ENCODE data around the gene MGAT2. TPM values are rescaled to one million over a fixed set of nuclear protein-coding genes. Genes with fewer than 3 reads are reported as not detected.
A peak's percentile ranks its signal among the peaks of the same experiment; 100 is the strongest.
"Not testable (repeated sequence)": the region's sequence is repeated elsewhere in the genome, so short reads cannot be mapped to it uniquely, and the experiment has no call there.

MGAT2 gene
- total RNA-seq, 1 donor from 2014 or later = 58.2 TPM

GRCh38 chr14:49612251-49612650, 8.3 kb upstream of the MGAT2 start:
- no peak for DNase-seq (ENCODE audit: low read depth in 2 of 2)

- no peak for DNase-seq (ENCODE audit: low read depth in 2 of 2)
These were observed 7.9 kb upstream of the MGAT2 start for GRCh38 chr14:49612671-49613070.

DNA sequence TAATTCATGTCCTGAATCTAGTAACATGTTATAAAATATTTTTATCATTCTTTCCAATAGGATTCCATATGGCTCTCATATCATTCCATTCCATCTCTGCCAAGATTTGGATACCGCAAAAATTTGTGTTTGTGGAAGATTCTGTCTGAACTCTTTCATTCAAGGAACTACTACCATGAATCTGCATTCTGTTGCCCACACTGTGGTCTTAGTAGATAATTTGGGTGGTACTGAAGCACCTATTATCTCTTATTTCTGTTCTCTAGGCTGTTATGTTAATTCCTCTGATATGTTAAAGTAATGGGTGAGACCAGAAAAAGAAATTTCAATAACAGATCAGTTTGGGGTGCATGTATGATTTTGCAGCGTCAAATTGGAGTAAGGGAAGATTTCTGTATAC, 6.4 kb upstream of the MGAT2 start:
- DNase-seq (ENCODE audit: low read depth in 2 of 2) = no peak

DNA sequence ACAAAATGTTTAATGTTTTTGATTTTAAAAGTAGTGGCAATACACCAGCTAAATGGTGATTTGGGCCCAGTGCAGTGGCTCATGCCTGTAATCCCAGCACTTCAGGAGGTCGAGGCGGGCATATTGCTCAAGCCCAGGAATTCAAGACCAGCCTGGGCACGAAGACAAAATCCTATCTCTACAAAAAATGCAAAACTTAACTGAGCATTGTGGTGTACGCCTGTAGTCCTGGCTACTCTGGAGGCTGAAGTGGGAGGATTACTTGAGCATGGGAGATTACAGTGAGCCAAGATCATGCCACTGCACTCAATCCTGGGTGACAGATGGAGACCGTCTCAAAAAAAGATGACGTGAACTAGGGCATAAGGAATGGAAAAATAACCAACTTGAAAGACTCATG, 4.8 kb upstream of the MGAT2 start:
- no peak for DNase-seq (ENCODE audit: low read depth in 2 of 2)

GRCh38 chr14:49617852-49618519, 2.6 kb upstream of the MGAT2 start:
- DNase-seq (ENCODE audit: low read depth in 2 of 2) = no peak

- not testable (repeated sequence) for DNase-seq (ENCODE audit: low read depth in 2 of 2)
These were observed 1.3 kb upstream of the MGAT2 start for GRCh38 chr14:49619273-49619672.

DNA sequence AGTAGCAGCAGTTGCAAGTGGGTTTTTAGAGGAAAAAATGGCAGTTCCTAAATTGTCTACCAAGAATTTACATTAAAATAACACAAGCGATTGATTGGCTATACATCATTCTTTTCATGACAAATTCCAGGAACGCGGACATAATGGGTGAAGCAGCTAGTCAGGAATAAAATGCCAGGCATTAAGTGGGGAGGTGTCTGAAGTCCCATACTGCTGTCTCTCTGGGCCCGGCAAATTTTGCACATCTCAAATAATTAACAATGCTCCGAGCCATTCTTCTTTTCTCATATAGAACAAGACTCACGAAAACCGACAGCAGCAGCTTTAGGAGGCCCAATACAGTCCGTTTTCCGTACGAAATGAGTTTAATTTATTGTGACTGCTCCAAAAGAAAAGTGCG, 869 bp upstream of the MGAT2 start:
- no peak for DNase-seq (ENCODE audit: low read depth in 2 of 2)

DNA sequence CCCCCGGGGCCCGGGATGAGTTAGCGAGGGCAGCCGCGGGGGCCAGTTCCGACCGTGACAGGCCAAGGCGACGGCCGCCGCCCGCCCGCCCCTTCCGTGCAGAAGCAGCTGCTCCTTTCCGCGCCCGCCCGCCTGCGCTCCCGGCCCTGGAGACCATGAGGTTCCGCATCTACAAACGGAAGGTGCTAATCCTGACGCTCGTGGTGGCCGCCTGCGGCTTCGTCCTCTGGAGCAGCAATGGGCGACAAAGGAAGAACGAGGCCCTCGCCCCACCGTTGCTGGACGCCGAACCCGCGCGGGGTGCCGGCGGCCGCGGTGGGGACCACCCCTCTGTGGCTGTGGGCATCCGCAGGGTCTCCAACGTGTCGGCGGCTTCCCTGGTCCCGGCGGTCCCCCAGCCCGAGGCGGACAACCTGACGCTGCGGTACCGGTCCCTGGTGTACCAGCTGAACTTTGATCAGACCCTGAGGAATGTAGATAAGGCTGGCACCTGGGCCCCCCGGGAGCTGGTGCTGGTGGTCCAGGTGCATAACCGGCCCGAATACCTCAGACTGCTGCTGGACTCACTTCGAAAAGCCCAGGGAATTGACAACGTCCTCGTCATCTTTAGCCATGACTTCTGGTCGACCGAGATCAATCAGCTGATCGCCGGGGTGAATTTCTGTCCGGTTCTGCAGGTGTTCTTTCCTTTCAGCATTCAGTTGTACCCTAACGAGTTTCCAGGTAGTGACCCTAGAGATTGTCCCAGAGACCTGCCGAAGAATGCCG, 699 bp downstream of the MGAT2 start:
- peak in 1 of 2 donors; percentile 75 for DNase-seq (ENCODE audit: low read depth in 2 of 2)

- DNase-seq (ENCODE audit: low read depth in 2 of 2) = no peak
These were observed 1.5 kb downstream of the MGAT2 start for GRCh38 chr14:49622022-49622607.

DNA sequence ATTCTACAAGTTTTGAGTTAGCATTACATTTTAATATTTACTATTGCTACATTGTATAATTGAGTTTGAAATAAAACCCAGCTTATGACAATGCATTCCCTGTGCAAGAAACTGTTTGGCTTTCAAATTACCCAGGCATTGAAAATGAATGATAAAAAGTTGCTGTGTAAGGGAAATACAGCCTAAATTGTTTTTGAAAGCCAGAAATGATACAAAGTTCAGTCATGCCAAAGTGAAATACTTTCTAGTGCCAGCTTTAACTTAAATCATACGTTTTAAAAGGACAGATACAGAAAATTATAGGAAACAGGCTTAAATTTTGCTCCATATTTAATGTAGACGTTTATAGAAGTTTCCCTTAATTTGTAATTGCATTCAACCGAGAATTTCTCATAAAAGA, 2.8 kb downstream of the MGAT2 start:
- no peak for DNase-seq (ENCODE audit: low read depth in 2 of 2)

DNA sequence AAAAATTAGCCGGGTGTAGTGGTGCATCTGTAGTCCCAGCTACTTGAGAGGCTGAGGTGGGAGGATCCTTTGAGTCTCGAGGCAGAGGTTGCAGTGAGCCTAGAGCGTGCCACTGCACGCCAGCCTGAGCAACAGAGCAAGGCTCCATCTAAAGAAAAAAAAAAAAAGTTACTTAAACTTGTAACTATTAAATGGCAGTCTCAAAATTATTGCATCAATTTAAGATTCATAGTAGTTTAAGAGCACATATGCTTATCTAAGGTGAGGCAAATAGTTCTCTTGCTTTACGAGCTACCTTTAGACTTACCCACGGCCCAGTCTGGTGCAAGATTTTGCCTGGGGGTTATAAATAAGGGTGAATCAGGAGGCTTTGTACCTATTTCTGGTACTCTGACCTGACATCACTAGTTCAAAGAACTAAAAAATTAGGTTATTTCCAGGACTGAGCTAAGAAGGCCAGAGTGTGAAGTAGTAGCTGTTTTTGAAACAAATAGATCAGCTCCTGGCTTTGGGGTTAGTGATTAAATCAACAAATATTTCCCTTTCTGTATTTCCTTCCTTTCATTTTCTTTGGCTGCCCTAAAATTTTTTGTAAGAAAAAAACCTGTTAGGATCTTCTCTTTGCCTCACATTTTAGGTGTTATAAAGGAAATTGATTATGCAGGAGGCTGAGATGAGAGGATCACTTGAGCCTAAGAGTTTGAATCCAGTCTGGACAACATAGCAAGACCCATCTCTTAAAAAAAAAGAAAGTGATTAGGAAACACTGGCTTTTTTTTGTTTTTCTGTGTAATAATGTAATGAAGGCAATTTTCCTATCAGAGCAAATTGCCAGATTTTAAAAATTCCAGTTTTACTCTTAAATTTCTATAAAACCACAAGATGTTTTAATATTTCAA, 3.6 kb downstream of the MGAT2 start:
- DNase-seq (ENCODE audit: low read depth in 2 of 2) = peak in 1 of 2 donors; percentile 70

GRCh38 chr14:49633640-49634546, 13.3 kb downstream of the MGAT2 start:
- peak; percentile 89 to 98 for DNase-seq (ENCODE audit: low read depth in 2 of 2)

DNA sequence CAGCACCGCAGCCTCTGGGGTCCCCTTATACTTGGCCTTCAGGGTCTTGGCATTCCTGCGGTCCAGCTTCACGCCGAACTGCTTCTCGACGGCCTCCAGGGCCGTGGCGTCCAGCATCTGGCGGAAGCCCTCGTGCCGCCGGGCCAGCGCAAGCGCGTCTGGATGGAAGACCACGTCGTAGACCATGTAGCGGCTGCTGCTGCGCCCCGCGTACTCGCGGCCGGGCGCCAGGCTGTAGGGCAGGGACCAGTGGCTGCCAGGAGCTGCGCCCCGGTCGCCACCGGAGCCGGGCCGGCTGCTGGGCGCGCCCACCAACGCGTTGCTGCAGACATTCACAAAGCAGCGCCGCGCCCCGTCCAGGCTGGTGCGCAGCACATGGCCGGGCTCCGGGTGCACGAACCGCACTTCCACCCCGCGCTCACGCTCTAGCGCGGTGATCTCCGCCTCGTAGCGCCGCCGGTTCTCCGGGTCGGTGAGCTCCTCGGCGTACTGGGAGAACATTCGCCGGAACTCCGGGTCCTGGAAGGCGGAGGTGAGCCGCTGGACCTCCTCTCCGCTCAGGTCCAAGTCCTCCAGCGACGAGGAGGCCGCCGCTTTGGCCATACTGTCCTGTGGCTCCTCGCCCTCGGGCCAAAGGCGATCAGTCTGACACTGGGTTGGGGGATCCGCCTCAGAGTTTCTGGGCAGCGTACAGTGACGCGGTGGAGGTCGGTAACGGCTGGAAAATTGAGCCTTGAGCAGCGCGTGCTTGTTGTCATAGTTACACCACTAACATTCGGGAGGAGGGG, 14.1 kb downstream of the MGAT2 start, which contains the start of gene DNAAF2:
Gene DNAAF2 (minus strand): TSS at position 698 of the 788 bp plus-strand sequence. CDS start 95 bp downstream, at position 603.
- DNase-seq (ENCODE audit: low read depth in 2 of 2) = peak; percentile 68 to 80

GRCh38 chr14:49636866-49637265, 16.3 kb downstream of the MGAT2 start:
- no peak for DNase-seq (ENCODE audit: low read depth in 2 of 2)

DNA sequence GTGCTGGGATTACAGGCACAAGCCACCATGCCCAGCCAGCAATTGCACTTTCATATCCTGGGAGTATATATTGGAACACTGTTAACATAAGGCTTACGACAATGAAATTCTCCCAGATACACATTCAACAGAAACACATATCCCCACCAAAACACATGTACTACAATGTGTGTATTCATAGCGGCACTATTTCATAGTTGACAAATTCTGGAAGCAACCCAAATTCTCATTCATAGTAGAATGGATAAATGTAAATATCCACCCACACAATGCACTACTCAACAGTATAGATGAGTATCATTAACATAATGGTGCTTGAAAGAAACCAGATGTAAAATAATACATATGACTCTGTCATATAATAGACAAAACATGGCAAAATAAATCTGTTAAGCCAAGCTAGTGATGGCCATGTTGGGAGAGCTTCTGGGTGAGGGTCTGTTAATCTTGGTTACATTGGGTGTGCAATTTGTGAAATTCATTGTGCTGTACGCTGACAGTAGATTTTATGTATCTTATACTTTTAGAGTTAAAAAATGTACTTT, 17.0 kb downstream of the MGAT2 start:
- DNase-seq (ENCODE audit: low read depth in 2 of 2) = no peak

- no peak for DNase-seq (ENCODE audit: low read depth in 2 of 2)
These were observed 20.2 kb downstream of the MGAT2 start for GRCh38 chr14:49640540-49641417.

DNA sequence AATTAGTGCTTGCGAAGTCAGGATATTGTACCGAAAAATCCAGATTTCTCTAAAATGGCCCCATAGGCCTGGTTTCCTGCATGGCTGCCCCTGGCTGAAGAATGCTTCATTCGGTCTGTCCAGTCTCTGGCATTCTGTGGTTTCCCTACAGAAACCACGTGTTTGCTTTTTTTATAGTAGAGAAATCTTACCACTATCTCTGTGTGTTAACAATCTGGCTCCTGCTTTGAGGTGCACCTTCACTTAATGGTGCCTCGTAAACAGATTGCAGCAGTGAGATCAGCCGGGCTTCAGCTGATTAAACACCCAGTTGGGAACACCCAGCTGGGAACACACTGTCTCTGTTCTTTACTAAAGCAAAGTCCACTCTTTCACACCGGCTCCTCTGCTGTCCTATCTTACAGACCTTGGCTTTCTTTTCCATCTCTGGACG, 21.1 kb downstream of the MGAT2 start:
- no peak for DNase-seq (ENCODE audit: low read depth in 2 of 2)

- no peak for DNase-seq (ENCODE audit: low read depth in 2 of 2)
These were observed 21.6 kb downstream of the MGAT2 start for GRCh38 chr14:49642163-49642562.
